NCI-H460 (cell line): ENCODE measurements around the gene GPR156. TPM values are rescaled to one million over a fixed set of nuclear protein-coding genes. Genes with fewer than 3 reads are reported as not detected.

Source experiments
- DNase-seq: peaks from one replicate; pipeline ENCODE4 v3.0.0-alpha.2; 2016; ENCODE audit warnings: low read depth; ENCODE audit errors: extremely low read depth
- small RNA-seq, 2 experiments: library from RNA; depleted of rRNA; stranded (forward); fragments of <200 nt; gene quantifications; one replicate each; pipeline ENCODE3, GENCODE V24; 2014
- total RNA-seq: library from RNA; depleted of rRNA; stranded (reverse); fragments of >200 nt; shearing (Covaris generic); gene quantifications from 2 replicates; pipeline ENCODE4 v1.2.3, GENCODE V29; 2014; rRNA removed

GPR156 gene
- total RNA-seq, 1 experiment from 2014 or later = 0.40 TPM

DNA sequence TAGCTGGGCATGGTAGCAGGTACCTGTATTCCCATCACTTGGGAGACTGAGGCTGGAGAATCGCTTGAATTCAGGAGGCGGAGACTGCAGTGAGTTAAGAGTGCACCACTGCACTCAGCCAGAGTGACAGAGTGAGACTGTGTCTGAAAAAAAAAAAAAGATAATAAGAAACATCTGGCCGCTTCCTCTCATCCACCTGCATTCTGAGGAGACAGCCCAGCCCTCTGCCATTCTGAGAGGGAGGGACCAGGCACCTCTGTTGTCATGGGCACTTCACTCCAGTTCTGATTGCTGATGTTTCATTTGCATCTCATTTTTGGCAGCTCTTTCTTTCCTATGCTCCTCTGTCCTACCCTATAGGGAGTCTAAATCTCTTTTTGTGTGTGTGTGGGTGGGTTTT is 154.4 kb downstream of the GPR156 start:
- no peak for DNase-seq

DNA sequence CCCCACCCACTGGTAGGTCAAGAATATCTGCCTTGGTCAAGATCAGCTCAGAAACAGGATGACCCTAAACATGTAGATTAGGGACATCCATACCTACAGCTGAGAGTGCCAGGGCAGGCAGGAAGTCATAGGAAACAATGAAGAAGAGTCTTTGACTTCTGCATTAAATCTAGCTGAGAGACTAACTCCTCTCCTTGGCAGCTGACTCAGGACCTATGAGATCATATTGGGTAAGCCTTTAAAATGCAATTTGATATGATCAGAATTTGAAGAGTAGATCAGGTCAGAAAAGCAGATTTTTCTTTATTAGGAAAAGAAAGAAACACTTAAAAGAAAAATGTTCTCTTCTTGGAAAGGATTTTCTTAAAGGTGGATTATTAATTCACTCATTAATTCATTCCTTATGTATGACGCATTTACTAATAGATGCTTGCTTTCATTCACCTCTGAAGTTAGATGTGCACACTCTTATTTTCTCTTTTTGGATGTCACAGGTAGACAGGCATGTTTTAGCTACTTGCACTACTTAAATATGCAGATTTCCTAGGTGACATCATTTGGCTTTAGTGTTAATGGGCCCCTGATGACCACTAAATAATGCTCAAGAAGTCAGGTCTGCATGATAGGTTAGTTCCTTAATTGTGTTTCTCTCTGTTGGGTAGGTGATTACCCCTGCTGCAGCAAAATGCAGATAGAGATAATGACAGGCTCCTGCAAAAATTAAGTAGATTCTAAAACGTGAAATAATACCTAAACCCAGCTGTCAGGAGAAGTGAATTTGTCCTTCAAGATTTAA is 155.1 kb downstream of the GPR156 start:
- no peak for DNase-seq

DNA sequence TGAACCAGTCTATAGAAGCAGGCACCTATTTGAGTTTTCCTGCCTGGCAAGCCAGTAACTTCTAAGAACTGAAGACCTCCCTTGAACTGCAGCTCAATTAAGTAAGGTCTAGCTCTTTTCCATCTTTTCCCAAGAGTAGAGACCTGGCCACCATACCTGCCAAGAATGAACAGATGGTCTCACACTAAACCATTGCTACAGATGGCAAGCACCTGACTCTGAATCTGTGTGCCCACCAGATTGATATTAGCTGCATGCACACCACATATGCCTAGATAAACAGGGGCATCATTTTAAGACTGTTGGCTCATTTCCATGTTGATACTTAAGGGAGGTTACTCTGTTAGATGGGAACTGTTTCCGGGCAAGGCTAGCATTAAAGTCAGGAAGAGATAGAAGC is 156.0 kb downstream of the GPR156 start:
- DNase-seq = no peak

DNA sequence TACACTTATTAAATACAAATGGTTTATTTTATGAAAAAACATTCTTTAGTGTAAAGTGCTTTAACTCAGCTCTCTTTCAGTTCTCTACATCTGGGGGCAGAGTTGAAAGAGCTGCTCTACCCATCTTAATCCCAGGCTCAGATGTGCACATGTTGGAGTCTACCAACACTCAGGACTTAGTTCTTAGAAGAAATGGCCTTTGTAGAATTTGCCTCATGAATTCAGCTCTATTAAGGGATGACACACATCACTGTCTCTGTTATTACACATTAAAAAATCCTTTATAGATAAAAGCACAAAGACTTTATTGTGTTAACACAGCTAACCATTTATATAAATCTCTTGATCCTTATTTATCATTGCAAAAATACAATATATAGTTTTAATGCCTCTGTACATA is 159.0 kb downstream of the GPR156 start:
- DNase-seq = no peak

DNA sequence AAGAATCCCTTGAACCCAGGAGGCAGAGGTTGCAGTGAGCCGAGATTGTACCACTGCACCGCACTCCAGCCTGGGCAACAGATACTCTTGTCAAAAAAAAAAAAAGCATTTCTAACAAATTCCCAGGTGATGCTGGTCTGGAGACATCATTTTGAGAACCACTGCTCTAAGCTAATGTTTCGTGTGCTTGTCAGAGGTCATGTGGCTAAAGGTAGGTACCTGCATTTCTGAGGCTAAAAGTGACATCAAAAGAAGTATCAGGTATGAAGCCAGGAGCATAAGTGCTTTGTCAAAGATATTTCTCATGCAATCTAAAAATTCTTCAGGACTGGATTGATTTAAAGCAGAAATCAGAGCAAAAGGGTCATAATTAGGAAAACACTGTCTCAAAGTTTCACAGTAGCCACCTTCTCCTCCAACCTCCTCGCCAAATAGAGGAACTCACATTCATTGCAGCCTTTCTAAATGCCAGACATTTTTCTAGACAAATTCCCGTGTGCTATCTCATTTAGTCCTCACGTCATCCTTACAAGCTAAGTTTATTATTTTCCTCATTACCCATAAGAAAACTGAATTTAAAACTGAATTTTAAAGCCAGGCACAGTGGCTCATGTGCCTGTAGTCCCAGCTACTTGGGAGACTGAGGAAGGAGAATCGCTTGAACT is 165.0 kb downstream of the GPR156 start:
- no peak for DNase-seq

Small RNA genes lying within 50 kb of the gene (small RNA-seq; reads per million reads assigned to genes)
- gene RF00019 (0 reads per million in 2 experiments), gene RN7SL397P (0 reads per million in 2 experiments)

Other genes with a start within 250 kb of the GPR156 start
- gene GSK3B, start 190.8 kb downstream of the GPR156 start, total RNA-seq = 49.9 and 50.3 TPM in 2 replicates
- gene LRRC58, start 64.1 kb upstream of the GPR156 start, total RNA-seq = 43.2 and 47.6 TPM in 2 replicates
- 88.9 and 101 TPM in 2 replicates for gene FSTL1, start 165.8 kb upstream of the GPR156 start, total RNA-seq